ENCODE data around the gene SIRPB2.

SIRPB2 gene

DNA sequence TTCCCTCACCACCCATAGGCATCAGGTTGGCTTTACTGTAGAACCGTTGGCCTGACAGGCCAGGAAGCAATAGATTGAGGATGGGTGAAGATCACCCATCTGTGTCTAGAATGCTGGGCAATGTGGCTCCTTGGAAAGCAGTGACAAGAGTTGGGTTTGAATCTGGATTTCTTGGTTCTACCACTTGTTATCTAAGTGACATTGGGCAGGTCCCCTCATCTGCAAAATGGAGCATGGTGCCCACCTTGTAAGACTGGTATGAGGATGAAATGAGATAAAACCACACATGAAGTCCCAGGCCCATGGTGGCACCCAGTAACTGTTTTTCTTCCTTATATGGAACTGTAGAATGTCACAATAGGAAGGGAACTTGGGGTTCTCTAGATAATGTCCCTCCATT lies 22.6 kb upstream of the SIRPB2 start:
- TF ChIP-seq TAF1 (IDR thresholded peaks at IDR 0.05; ENCODE audit: borderline replicate concordance, insufficient read depth, low read length) (no peak), FOXP2 (optimal IDR thresholded peaks at IDR 0.05; ENCODE audit: borderline replicate concordance, extremely low read depth, extremely low read length, insufficient read depth) (no peak), SIN3A (IDR thresholded peaks at IDR 0.05; ENCODE audit: borderline replicate concordance, insufficient read depth, low read length) (no peak), POLR2AphosphoS5 (IDR thresholded peaks at IDR 0.05; ENCODE audit: low read depth, low read length) (no peak)
- TF ChIP-seq, protein P1, sequence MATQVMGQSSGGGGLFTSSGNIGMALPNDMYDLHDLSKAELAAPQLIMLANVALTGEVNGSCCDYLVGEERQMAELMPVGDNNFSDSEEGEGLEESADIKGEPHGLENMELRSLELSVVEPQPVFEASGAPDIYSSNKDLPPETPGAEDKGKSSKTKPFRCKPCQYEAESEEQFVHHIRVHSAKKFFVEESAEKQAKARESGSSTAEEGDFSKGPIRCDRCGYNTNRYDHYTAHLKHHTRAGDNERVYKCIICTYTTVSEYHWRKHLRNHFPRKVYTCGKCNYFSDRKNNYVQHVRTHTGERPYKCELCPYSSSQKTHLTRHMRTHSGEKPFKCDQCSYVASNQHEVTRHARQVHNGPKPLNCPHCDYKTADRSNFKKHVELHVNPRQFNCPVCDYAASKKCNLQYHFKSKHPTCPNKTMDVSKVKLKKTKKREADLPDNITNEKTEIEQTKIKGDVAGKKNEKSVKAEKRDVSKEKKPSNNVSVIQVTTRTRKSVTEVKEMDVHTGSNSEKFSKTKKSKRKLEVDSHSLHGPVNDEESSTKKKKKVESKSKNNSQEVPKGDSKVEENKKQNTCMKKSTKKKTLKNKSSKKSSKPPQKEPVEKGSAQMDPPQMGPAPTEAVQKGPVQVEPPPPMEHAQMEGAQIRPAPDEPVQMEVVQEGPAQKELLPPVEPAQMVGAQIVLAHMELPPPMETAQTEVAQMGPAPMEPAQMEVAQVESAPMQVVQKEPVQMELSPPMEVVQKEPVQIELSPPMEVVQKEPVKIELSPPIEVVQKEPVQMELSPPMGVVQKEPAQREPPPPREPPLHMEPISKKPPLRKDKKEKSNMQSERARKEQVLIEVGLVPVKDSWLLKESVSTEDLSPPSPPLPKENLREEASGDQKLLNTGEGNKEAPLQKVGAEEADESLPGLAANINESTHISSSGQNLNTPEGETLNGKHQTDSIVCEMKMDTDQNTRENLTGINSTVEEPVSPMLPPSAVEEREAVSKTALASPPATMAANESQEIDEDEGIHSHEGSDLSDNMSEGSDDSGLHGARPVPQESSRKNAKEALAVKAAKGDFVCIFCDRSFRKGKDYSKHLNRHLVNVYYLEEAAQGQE (IDR thresholded peaks at IDR 0.05; ENCODE audit: insufficient read depth in 1 of 2, low read depth in 2 of 2, low read length in 2 of 2), result no peak

- no peak for TF ChIP-seq TAF1 (IDR thresholded peaks at IDR 0.05; ENCODE audit: borderline replicate concordance, insufficient read depth, low read length)
- no peak for TF ChIP-seq FOXP2 (optimal IDR thresholded peaks at IDR 0.05; ENCODE audit: borderline replicate concordance, extremely low read depth, extremely low read length, insufficient read depth)
- no peak for TF ChIP-seq POLR2AphosphoS5 (IDR thresholded peaks at IDR 0.05; ENCODE audit: low read depth, low read length)
- TF ChIP-seq, protein P1 (IDR thresholded peaks at IDR 0.05; ENCODE audit: insufficient read depth in 1 of 2, low read depth in 2 of 2, low read length in 2 of 2), result no peak
- no peak for TF ChIP-seq SIN3A (IDR thresholded peaks at IDR 0.05; ENCODE audit: borderline replicate concordance, insufficient read depth, low read length)
These were observed 18.0 kb upstream of the SIRPB2 start for GRCh38 chr20:1509237-1509636.

- no peak for TF ChIP-seq FOXP2 (optimal IDR thresholded peaks at IDR 0.05; ENCODE audit: borderline replicate concordance, extremely low read depth, extremely low read length, insufficient read depth)
- TF ChIP-seq, protein P1 (IDR thresholded peaks at IDR 0.05; ENCODE audit: insufficient read depth in 1 of 2, low read depth in 2 of 2, low read length in 2 of 2), result no peak
- no peak for TF ChIP-seq SIN3A (IDR thresholded peaks at IDR 0.05; ENCODE audit: borderline replicate concordance, insufficient read depth, low read length)
- no peak for TF ChIP-seq TAF1 (IDR thresholded peaks at IDR 0.05; ENCODE audit: borderline replicate concordance, insufficient read depth, low read length)
- TF ChIP-seq POLR2AphosphoS5 (IDR thresholded peaks at IDR 0.05; ENCODE audit: low read depth, low read length), result no peak
These were observed 17.4 kb upstream of the SIRPB2 start for GRCh38 chr20:1508574-1508973.

DNA sequence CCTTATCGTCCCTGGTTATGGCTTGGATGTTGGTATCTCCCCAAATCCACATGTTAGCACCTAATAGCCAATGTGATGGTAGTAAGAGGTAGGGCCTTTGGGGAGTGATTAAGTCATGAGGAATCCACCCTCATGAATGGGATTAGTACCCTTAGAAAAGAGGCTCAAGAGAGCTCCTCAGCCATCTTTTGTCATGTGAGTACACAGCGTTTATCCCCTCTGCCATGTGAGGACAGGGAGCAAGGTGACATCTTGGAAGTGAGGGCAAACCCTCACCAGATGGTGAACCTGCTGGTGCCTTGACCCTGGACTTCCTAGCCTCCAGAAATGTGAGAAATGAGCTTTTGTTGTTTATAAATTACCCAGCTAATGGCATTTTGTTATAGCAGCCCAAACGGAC lies 16.1 kb upstream of the SIRPB2 start:
- no peak for TF ChIP-seq SIN3A (IDR thresholded peaks at IDR 0.05; ENCODE audit: borderline replicate concordance, insufficient read depth, low read length)
- TF ChIP-seq POLR2AphosphoS5 (IDR thresholded peaks at IDR 0.05; ENCODE audit: low read depth, low read length), result no peak
- TF ChIP-seq TAF1 (IDR thresholded peaks at IDR 0.05; ENCODE audit: borderline replicate concordance, insufficient read depth, low read length), result no peak
- TF ChIP-seq, protein P1 (IDR thresholded peaks at IDR 0.05; ENCODE audit: insufficient read depth in 1 of 2, low read depth in 2 of 2, low read length in 2 of 2), result no peak
- no peak for TF ChIP-seq FOXP2 (optimal IDR thresholded peaks at IDR 0.05; ENCODE audit: borderline replicate concordance, extremely low read depth, extremely low read length, insufficient read depth)

- TF ChIP-seq FOXP2 (optimal IDR thresholded peaks at IDR 0.05; ENCODE audit: borderline replicate concordance, extremely low read depth, extremely low read length, insufficient read depth) (no peak), TAF1 (IDR thresholded peaks at IDR 0.05; ENCODE audit: borderline replicate concordance, insufficient read depth, low read length) (no peak), SIN3A (IDR thresholded peaks at IDR 0.05; ENCODE audit: borderline replicate concordance, insufficient read depth, low read length) (no peak), POLR2AphosphoS5 (IDR thresholded peaks at IDR 0.05; ENCODE audit: low read depth, low read length) (no peak)
- TF ChIP-seq, protein P1 (IDR thresholded peaks at IDR 0.05; ENCODE audit: insufficient read depth in 1 of 2, low read depth in 2 of 2, low read length in 2 of 2), result no peak
These were observed 14.7 kb upstream of the SIRPB2 start for GRCh38 chr20:1505871-1506270.

All from PFSK-1 (cell line).